HG03066 (cell line): ENCODE measurements around the gene GFOD2.
A peak's percentile ranks its signal among the peaks of the same experiment; 100 is the strongest.
"Not testable (repeated sequence)": the region's sequence is repeated elsewhere in the genome, so short reads cannot be mapped to it uniquely, and the experiment has no call there.

Experiments used
- ATAC-seq: cut with Tn5 transposase; IDR thresholded peaks from one replicate; pipeline ENCODE4 v1.9.1; 2021; ENCODE audit warnings: low read depth; ENCODE audit not compliant: unreplicated experiment

GFOD2 gene, protein sequence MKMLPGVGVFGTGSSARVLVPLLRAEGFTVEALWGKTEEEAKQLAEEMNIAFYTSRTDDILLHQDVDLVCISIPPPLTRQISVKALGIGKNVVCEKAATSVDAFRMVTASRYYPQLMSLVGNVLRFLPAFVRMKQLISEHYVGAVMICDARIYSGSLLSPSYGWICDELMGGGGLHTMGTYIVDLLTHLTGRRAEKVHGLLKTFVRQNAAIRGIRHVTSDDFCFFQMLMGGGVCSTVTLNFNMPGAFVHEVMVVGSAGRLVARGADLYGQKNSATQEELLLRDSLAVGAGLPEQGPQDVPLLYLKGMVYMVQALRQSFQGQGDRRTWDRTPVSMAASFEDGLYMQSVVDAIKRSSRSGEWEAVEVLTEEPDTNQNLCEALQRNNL

GRCh38 chr16:67719048-67719777, at the start of gene GFOD2:
TSS of gene GFOD2 (minus strand) at chr16:67719316. CDS start at chr16:67685715, 33,601 bp downstream.
- peak; percentile 82 for ATAC-seq

DNA sequence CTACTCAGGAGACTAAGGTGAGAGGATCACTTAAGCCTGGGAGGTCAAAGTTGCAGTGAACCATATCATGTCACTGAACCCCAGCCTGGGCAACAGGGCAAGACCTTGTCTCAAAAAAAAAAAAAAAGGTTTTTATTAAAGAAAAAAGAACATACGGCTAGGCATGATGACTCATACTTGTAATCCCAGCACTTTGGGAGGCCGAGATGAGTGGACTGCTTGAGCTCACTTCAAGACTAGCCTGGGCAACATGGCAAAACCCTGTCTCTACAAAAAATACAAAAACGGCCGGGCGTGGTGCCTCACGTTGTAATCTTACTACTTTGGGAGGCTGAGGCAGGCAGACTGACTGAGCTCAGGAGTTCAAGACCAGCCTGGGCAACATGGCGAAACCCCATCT, 48.8 kb upstream of the GFOD2 start:
- ATAC-seq, result no peak

DNA sequence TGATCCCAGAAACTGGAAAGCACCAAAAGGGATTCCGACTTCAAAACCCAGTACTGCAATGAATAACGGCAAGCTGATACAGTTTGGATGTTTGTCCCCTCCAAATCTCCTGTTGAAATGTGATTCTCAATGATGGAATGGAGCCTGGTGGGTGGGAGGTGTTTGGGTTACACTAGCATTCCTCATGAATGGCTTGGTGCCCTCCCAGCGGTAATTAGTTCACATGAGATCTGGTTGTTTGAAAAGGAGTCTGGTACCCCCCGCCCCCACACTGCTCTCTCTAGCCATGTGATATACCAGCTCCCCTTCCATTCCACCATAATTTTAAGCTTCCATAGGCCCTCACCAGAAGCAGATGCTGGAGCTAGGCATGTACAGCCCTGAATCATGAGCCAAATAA, 47.2 kb upstream of the GFOD2 start:
- no peak for ATAC-seq

DNA sequence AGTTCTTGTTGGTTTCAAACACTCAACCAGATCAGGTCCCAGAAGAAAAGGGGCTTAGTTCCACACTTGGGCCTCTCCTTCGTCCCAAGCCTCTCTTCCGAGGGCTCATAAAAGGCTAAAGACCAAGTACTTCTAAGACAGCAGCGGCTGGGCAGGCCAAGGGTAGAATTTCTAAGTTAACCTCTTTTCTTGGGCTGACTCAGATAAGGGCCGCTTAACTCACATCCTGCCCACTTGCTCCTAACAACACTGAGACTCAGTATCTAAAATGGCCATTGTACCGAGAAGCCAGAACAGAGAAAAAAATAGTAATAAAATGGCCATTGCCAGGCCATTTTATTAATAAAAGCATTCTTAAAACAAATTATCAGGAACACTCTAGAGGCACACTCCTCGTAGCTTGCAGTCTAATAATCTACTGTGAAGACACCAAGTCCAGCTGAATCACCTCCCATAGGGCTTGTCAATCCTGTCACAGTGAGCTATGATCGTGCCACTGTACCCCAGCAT, 45.1 kb upstream of the GFOD2 start:
- ATAC-seq, result no peak

GRCh38 chr16:67763066-67763465, 44.0 kb upstream of the GFOD2 start:
- ATAC-seq, result no peak

DNA sequence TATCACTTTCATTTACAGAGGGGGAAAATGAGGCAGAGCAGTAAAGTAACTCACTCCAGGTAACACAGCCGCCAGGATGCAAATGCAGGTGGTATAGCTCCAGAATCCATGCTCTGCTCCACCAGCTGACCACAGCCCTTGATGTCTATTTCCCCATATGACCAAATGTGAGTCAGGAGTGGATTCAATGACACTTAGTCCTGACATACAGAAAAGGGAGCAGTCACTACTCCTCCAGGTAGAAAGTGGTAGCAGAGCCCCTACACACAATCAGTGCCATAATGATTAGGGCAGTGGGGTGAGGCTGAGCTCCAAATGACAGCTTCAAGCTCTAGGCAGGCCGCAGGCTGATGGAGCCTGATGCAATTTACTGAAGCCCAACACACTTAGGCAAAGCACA, 43.3 kb upstream of the GFOD2 start:
- ATAC-seq, result no peak

- no peak for ATAC-seq
These were observed 42.8 kb upstream of the GFOD2 start for GRCh38 chr16:67761924-67762323.

GRCh38 chr16:67760956-67761230, 41.8 kb upstream of the GFOD2 start:
- ATAC-seq, result no peak

GRCh38 chr16:67760206-67760955, 41.3 kb upstream of the GFOD2 start:
- ATAC-seq, result no peak

DNA sequence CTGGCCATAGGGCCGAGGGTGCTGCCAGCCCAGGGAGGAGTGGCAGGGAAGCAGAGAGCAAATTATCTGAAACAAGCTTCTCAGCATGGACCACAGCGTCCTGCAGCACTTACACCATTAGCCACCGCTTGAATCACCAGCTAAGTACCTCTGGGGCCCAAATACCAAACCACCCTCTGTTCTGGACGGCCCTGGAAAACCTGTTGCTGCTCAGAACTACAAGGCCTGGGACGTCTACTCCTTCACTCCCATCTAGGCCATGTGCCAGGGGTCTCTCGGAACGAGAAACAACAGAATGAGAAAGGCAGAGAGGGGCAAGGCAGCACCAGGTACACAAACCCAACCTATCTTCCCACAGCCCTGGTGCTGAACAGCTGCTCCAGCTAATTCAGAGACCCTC, 39.9 kb upstream of the GFOD2 start:
- ATAC-seq, result no peak

DNA sequence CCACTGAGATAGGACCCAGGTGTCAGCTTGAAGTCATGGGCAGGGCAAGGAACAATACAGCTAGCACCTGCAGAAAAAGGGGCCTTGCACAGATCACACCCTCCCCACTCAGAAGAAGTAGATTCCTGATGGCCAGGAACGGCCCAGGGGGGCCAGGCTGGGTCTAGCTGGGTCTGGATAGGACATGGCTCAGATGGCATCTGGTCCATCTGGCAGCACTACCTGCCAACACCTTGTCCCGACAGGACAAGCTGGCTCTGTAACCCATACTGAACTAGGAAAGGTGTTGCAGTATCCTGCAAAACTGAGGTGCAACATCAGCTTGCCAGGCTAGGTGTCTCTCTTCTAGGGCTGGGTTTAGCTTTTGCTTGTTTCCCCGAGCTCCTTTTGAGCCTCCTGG, 38.9 kb upstream of the GFOD2 start:
- no peak for ATAC-seq

DNA sequence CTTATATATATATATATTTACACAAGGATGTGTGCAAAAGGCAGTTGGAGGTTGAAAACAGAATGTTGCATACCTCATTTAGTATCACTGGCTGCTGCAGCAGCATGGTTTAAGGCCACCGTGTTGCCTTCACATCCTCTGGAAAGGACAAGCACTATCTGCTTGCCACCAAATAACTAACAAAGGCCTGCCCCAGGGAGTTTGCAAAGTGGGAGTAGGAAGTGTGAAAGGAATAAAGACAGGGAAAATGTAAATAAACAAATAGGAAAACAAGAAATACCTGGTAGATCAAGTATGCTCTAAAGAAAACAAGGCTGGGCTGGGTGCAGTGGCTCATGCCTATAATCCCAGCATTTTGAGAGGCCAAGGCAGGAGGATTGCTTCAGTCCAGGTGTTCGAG, 33.5 kb upstream of the GFOD2 start:
- ATAC-seq, result no peak

- not testable (repeated sequence) for ATAC-seq
These were observed 32.2 kb upstream of the GFOD2 start for GRCh38 chr16:67751331-67751730.

- ATAC-seq, result no peak
These were observed 31.4 kb upstream of the GFOD2 start for GRCh38 chr16:67750466-67750865.

DNA sequence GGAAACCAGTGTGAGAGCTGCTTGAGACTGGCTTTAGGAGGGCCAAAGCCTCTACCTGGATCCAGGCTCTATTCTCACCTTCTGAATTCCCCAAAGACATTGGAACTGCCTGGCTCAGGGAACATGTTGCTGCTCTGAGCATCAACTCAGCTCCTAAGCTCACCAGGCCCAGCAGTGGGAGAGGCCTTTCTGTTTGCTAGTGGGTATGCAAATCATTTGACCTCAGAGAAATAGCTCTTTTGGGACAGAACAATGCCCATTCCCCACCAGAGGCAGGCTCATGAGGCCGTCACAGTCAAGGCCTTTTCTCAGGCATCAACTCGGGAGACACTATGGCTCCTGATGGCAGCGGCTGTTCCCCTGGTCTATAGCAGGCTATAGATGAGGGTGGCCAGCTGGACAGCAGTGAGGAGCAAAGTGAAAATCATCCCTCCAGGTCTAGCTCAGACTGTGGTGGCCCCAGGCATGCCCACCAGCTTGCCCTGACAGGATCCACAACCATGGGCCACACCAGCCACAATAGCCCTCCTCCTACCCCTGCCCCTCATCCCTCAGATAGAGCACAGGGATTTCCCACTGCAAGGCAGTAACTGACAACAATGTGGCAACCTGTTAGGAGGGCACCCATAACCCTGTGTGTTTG, 30.4 kb upstream of the GFOD2 start:
- no peak for ATAC-seq

- no peak for ATAC-seq
These were observed 29.7 kb upstream of the GFOD2 start for GRCh38 chr16:67748834-67749233.

- ATAC-seq, result no peak
These were observed 27.7 kb upstream of the GFOD2 start for GRCh38 chr16:67746846-67747245.

- no peak for ATAC-seq
These were observed 22.0 kb upstream of the GFOD2 start for GRCh38 chr16:67741118-67741517.

GRCh38 chr16:67740391-67740790, 21.3 kb upstream of the GFOD2 start:
- no peak for ATAC-seq

GRCh38 chr16:67736858-67737257, 17.7 kb upstream of the GFOD2 start:
- no peak for ATAC-seq

GRCh38 chr16:67734731-67735201, 15.7 kb upstream of the GFOD2 start:
- no peak for ATAC-seq
